IPS-NIHi7 (cell line): ENCODE results near the gene CCDC40.

Source experiments
- DNase-seq: peaks from one replicate; pipeline ENCODE4 v3.0.0; 2012; ENCODE audit warnings: mixed read lengths; ENCODE audit errors: extremely low spot score

CCDC40 gene

GRCh38 chr17:80102664-80103448, 66.4 kb downstream of the CCDC40 start:
- no peak for DNase-seq

- no peak for DNase-seq
These were observed 67.1 kb downstream of the CCDC40 start for GRCh38 chr17:80103449-80104085.

DNA sequence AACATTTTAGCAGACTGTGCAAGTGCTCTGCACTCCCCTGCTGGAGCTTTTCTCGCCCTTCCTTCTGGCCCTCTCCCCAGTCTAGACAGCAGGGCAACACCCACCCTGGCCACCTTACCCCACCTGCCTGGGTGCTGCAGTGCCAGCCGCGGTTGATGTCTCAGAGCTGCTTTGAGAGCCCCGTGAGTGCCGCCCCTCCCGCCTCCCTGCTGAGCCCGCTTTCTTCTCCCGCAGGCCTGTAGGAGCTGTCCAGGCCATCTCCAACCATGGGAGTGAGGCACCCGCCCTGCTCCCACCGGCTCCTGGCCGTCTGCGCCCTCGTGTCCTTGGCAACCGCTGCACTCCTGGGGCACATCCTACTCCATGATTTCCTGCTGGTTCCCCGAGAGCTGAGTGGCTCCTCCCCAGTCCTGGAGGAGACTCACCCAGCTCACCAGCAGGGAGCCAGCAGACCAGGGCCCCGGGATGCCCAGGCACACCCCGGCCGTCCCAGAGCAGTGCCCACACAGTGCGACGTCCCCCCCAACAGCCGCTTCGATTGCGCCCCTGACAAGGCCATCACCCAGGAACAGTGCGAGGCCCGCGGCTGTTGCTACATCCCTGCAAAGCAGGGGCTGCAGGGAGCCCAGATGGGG, 68.0 kb downstream of the CCDC40 start:
- DNase-seq: no peak

- DNase-seq: no peak
These were observed 68.5 kb downstream of the CCDC40 start for GRCh38 chr17:80104956-80105375.

GRCh38 chr17:80105762-80106161, 69.3 kb downstream of the CCDC40 start:
- no peak for DNase-seq

DNA sequence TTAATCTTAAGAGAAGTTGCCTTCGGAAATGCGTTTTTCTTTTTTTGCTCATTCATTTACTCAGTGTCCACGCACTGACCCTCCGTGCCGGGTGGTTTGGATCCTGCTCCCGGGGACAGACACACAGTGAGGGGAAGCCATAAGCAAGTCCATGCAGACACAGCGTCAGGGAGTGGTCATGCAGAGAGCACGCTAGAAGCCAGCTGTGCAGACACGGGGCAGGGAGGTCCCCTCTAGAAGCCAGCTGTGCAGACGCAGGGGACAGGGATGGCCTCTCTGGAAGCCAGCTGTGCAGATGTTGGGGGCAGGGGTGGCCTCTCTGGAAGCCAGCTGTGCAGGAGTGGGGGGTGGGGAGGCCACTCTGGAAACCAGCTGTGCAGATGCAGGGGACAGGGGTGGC, 69.7 kb downstream of the CCDC40 start:
- DNase-seq: no peak

DNA sequence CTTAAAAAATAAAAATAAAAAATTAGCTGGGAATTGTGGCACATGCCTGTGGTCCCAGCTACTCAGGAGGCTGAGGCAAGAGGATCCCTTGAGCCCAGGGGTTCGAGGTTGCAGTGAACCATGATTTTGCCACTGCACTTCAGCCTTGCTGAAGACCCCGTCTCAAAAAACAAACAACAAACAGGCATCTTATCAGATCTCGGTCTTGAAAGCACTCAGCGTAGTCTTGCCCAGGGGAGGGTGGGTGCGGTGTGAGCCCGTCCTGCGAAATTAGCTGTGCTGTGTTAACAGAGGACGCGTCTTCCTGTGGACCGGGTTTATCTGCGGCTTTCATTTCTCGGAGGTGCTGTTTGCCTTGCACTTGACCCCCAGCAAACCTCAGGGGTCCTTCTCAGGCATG, 70.3 kb downstream of the CCDC40 start:
- DNase-seq: no peak

- DNase-seq: no peak
These were observed 71.0 kb downstream of the CCDC40 start for GRCh38 chr17:80107231-80108021.

DNA sequence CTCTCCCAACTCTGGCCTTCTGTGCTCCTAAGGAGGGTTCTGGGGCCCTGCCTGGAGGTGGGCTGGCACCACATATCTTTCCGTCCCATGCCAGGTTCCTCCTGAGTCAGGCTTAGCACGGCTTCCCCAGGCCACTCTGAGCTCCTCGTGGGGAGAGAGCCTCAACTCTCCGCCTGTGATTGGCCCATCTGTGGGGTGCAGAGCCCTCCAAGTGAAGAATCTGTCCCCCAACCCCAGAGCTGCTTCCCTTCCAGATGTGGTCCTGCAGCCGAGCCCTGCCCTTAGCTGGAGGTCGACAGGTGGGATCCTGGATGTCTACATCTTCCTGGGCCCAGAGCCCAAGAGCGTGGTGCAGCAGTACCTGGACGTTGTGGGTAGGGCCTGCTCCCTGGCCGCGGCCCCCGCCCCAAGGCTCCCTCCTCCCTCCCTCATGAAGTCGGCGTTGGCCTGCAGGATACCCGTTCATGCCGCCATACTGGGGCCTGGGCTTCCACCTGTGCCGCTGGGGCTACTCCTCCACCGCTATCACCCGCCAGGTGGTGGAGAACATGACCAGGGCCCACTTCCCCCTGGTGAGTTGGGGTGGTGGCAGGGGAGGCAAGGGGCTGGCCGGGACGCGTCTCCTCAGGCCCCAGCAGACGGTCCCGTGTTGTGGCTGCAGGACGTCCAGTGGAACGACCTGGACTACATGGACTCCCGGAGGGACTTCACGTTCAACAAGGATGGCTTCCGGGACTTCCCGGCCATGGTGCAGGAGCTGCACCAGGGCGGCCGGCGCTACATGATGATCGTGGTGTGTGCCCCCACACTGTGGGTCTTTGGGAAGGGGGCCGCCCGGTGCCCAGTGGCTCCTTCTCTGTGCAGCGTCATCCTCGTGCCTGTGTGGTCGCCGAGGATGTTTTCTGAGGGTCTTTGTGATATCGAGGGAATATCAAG, 71.9 kb downstream of the CCDC40 start:
- DNase-seq: no peak

DNA sequence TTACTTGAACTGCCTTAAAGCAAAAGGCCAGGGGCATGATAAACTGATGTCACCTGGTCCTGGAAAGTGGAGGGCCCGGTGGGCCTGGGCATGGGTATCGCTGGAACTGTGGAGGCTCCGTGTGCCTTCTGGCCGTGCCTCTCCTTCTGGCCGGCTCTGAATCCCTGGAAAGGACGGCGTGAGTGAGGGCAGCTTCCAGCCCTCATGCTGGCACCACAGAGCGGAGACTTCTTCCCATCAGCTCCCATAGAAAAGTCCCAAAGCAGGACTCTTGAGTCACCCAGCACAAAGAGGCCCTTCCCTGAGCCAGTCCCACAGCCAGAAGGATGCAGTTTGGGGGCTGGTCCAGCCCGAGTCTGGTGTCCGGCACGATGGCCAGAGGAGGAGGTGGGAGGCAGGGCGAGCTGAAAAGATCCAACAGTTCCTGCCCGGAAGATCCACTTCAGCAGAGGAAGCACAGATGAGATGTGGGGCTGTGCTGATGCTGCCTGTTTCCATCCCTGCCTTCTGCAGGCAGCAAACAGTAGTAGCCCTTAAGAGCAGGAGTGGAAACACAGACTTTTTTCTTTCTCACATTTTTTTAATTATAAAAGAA, 72.7 kb downstream of the CCDC40 start:
- no peak for DNase-seq

DNA sequence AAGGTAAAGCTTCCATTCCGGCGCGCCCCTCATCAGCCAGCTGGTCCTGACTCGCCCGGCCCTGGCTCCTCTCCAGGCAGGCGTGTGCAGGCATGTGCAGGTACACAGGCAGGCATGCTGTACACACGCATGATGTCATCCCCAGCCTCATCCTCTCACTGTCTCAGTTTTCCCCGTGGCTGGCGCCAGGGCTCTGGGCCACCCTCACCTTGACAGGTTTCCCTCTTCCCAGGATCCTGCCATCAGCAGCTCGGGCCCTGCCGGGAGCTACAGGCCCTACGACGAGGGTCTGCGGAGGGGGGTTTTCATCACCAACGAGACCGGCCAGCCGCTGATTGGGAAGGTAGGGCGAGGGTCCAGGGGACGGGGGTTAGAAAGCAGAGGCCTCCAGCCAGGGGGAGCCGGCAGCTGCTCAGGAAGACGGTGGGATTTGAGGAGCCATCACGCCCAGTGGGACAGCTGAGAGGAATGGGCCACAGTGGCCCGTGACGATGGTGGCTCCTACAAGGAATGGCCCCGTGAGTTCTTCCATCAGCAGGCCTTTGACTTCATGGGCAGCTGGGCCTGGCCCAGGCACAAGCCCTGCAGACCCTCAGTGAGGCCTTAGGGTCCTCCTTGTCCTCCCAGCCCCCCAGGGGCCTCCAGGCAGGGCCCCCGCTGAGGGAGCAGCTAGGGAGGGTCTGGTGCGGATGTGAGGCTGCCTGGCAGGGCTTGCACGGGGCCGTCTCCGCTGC, 73.4 kb downstream of the CCDC40 start:
- DNase-seq: no peak

- no peak for DNase-seq
These were observed 74.0 kb downstream of the CCDC40 start for GRCh38 chr17:80110447-80110812.

- no peak for DNase-seq
These were observed 74.7 kb downstream of the CCDC40 start for GRCh38 chr17:80110927-80111701.

DNA sequence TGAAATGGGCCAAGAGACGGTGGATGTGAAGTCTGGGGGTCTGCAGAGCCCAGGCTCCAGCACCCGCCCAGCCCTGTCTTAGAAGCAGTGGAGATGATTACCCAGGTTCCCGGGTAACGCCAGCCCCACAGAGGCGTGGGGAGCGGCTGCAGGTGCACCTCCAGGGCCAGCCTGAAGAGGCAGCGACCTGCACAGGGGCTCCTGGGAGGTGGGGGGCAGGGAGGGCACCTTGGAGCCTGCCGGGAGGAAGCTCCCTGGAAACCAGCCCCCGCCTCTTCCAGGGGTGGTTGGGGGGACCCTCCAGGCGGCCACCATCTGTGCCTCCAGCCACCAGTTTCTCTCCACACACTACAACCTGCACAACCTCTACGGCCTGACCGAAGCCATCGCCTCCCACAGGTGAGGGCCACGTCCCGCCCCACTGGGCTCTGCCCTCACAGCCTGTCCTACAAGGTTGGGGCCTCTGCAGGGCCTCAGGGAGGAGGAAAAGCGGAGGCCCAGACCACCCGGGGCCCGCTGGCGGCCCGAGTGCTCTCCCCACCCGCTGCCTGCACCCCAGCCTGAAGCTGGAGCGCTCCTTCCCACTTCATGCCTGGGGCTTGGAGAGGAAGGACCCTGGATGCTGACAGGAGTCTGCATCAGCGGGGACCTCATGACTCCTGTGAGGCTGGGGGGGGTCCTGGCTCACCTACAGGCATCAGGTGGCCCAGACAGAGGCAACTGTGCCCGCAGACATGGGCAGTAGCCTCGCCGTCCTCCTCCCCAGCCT, 75.4 kb downstream of the CCDC40 start:
- peak; percentile 39 for DNase-seq

- no peak for DNase-seq
These were observed 76.1 kb downstream of the CCDC40 start for GRCh38 chr17:80112471-80113032.

GRCh38 chr17:80113033-80113484, 76.6 kb downstream of the CCDC40 start:
- peak; percentile 55 for DNase-seq

DNA sequence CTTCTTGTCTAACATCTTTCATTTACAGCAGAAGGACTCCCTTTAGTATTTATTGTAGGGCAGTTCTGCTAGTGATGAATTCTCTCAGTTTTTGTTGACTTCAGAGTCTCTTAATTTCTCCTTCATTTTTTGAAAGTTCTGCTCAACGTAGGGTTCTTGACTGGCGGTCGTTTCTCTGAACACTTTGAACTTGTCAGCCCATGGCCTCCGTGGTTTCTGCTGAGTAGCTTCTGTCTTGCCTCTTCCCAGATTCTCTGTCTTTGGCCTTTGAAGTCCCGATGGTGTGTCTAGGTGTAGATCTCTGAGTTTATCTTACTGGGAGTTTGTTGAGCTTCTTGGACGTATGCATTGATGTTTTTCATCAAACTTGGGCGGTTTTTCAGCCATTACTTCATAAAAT, 78.3 kb downstream of the CCDC40 start:
- DNase-seq: no peak

DNA sequence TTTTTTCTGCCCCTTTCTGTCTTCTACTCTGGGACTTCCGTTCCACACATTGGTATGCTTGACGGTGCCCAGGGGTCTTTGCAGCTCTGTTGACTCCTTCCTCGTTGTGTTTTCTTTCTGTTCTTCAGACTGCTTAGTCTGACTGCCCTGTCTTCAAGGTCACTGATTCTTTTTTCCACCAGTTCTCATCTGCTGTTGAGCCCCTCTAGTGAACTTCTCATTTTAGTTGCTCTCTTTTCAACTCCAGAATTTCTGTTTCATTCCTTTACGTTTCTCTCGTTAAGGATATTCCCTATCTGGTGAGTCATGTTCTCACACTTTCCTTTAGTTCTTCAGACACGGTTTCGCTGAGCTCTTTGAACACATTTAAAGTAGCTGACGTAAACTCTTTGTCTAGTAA, 78.7 kb downstream of the CCDC40 start:
- no peak for DNase-seq
